GM21619 (cell line): Measurements from ENCODE around the gene RANBP2.
"Not testable (repeated sequence)": the region's sequence is repeated elsewhere in the genome, so short reads cannot be mapped to it uniquely, and the experiment has no call there.

Experiments
- ATAC-seq: cut with Tn5 transposase; IDR thresholded peaks from one replicate; pipeline ENCODE4 v1.9.1; 2021; ENCODE audit not compliant: unreplicated experiment

The RANBP2 gene

DNA sequence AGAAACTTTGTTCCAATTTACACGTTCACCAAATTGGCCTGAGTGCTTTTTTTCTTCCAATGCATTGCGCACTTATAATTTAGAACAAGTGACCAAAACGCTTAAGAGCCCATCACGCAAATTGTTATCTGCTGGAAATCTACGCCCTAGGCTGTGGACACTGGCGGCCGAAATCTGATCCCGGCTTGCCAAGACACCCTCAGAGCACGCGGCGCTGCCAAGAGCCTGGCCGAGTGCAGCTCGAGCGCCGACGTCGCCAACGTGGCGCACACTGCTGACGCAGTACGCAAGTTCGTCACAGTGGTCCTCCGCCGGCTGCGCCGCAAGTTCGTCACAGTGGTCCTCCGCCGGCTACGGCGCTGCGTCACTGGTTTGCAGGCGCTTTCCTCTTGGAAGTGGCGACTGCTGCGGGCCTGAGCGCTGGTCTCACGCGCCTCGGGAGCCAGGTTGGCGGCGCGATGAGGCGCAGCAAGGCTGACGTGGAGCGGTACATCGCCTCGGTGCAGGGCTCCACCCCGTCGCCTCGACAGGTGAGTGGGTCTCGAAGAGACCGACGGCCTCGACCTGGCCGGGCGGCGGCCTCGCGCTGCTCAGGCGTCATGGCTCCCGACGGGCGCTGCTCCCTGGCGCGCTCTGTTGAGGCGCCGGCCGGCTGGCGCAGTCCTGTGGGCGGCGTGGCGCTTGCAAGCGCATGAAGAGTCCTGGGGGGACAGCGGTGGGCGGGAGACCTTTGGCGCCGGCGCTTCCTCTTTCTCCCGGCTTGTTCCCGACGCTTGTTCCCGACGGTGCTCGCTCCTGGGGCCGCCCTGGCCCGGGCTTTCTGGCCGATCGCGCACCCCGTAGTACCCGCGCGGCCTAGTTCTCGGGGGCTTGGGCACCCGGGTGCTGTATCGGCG, at the start of gene RANBP2:
RANBP2 (plus strand) TSS at position 334 of the 896 bp plus-strand sequence; CDS start at position 459, 125 bp downstream.
- peak; percentile 99 for ATAC-seq

DNA sequence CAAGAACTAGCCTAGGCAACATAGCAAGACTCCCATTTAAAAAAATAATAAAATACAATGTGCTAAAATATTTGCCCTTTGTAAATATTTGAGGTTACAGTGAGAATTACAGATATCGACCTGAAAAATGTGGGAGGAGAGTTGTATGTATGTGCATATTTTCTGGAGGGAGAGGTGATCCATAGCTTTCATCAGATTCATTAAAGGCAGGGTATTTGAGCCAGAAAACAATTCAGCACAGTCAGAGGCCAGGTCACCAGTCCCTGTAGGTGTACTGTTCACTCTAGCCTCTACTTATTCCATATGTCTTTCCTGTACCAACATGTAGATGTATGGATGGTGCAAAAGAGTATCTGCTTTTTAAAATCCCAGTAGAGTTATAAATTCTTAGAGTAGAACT, 49.0 kb upstream of the RANBP2 start:
- ATAC-seq, result not testable (repeated sequence)

DNA sequence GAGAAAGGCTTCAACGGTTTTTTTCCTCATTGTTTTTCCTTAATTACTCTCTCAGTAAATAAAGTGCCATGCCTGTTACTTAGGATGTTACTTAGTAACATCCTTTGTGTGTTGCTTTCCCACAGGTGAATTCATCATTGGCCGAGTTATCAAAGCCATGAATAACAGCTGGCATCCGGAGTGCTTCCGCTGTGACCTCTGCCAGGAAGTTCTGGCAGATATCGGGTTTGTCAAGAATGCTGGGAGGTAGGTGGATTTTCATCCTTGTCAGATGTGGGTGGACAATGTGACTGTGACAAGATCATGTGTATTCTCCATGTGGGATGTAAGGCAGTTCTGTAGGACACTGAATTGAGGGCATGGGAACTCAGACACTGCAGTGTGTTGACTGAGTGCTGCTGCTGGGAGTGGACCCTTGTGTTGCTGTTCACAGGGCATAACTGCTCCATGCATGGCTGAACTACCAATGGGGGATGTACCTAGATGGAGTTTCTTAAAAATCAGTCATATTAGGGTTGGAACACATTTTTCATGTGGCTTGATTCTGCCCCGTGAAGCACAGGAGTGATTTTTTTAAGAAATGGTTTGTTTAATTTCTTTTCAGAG, 47.0 kb upstream of the RANBP2 start:
- not testable (repeated sequence) for ATAC-seq

DNA sequence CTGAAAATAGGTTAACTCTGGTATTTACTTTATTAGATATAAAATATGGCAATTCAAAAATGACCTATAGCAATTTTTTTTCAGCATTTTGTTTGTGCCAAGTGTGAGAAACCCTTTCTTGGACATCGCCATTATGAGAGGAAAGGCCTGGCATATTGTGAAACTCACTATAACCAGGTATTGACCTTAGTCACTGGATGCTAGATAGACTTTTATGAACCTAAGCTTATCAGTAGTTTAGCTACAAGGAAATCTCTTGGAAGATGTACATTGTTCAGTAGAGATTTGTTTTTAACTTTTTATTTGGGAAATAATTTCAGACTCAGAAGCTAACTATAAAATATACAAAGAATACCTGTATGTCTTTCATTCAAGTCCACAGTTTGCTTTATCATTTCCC, 42.8 kb upstream of the RANBP2 start:
- ATAC-seq, result not testable (repeated sequence)

DNA sequence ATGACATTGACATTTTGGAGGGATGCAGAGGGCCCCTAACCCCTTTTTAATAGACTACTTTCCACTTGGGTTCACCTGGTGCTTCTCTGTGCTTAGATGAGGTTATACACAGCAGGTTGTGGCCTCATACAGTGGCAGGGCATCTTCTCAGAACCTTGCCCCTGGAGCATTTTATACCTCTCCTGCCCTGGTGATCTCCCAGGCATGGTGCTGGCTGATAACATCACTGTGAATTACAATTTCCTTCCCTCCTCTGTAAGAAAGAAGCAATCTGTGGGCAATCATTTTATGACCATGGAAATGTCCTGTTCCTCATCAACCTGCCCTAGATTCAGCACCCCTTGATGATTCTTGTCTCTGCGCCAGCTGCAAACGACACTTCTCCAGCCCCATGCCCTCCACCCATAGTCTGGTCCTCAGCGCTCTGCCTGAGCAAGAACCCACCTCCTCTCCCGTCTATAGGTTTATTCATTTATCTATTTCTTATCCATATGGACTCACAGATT, 42.0 kb upstream of the RANBP2 start:
- ATAC-seq, result not testable (repeated sequence)

DNA sequence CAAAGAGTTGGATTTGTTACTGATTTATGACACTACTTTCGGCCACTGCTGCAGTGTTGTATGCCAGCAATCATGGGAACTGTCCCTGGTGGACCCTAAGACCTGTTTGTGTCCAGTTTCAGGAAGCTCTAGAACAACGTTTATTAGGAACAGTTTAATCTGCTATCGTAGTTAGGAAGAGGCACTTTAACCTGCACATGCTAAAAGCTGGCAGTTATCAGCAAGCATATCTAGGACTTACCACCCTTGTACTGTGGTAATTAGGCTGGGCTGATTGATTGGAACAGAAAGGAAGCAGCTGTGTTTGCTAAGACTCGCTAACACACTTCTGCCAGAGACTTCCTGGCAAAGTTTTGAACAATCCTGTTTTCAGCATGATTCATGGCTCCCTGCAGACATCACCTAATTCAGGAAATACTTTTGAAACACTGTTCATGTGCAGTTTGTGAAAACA, 41.1 kb upstream of the RANBP2 start:
- not testable (repeated sequence) for ATAC-seq

DNA sequence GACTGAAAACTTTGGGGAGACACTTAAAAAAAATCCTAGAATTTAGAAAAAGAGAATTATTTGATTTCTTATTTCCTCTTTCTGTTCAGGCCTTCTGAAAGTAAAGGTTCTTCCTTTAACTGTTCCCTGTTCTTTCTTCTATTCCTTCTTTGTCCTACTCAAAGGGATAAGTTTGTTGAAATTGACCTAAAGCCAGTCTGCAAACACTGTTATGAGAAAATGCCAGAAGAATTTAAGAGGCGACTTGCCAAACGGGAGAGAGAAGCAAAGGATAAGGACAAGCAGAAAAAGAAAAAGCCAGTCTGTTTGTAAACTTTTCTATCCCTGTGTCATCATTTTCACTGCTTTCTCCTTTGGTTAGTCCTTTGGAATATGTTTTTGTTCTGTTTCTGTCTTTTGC, 38.5 kb upstream of the RANBP2 start:
- ATAC-seq, result not testable (repeated sequence)

DNA sequence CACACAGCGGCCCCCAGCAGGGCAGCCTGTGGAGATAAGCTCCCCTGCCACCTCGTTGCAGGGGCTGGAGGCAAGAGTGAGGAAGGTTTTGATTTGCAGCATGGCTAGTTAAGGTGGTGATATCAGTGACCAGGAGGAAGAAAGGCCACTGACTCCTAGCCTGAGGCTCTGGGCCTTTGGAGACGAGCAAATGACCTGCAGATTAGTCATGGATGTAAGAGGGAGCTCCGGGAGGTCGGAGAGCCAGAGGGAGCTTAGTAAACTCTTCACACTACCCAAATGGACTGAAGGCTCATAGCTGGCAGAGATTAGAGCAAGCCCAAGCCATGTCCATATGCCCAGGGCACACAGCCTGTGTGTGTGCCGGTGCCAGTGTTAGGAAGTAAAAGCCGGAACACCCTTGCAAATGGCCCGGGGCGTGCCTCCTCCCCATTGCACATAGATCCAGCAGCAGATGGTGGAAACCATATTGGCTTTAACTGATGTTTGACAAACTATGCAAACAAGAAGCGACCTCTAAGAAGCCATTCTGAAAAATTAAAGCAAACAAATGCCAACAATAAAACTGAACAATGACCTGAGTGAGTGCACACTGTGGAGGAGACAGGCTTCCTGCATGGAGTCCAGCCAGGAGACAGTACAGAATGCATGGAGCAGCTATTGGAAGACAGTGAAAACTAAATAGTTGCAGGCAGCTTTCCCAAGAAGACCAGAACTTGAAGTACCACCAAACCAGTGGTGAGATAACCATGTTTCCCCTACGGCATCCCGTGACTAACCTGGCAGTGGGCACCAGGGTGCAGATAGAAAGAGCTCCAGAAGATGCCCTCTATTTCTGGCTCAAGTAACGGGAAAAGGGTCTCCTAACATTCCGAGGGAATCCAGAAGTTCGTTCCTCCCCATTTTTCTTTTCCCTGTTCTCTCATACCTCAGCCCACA, 30.2 kb upstream of the RANBP2 start:
- ATAC-seq, result not testable (repeated sequence)

DNA sequence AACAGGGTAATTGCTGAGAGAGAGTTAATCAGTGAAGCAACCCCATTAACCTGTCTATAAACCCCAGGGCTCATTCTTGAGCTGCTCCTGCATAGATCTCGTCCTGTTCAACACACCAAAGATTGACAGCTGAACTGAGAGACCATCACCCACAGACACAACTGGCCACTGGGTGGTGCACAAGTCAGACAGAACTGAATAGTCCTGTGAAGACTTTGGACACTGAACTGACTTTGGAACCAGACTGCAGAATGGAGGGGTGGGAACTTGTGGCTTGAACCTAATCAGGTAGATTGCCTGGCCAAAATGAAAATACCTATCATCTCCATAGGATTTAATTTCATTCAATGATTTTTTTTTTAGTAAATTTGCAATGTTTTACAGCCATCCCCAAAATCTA, 29.3 kb upstream of the RANBP2 start:
- peak; percentile 89 for ATAC-seq

DNA sequence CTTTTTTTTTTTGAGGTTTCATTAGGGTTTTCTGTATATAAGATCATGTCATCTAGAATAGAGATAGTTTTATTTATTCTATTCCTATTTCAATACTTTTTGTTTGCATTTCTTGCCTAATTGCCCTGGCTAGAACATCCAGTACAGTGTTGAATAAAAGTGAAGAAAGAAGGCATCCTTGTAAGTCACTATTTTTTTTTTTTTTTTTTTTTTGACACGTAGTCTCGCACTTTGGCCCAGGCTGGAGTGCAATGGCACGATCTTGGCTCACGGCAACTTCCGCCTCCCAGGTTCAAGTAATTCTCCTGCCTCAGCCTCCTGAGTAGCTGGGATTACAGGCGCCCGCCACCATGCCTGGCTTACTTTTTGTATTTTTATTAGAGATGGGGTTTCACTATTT, 27.8 kb upstream of the RANBP2 start:
- no peak for ATAC-seq

DNA sequence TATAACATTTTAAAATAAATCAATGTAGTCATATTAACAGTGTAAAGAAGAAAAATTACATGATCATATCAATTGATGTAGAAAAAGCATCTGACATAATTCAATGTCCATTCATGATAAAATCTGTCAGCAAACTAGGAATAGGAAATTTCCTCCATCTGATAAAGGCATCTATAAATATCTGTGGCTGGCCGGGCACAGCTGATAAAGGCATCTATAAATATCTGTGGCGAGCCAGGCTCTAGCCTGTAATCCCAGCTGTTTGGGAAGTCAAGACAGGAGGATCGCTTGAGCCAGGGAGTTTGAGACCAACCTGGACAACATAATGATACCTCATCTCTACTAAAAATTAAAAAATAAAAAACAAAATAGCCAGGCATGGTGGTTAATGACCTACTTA, 18.1 kb upstream of the RANBP2 start:
- no peak for ATAC-seq

DNA sequence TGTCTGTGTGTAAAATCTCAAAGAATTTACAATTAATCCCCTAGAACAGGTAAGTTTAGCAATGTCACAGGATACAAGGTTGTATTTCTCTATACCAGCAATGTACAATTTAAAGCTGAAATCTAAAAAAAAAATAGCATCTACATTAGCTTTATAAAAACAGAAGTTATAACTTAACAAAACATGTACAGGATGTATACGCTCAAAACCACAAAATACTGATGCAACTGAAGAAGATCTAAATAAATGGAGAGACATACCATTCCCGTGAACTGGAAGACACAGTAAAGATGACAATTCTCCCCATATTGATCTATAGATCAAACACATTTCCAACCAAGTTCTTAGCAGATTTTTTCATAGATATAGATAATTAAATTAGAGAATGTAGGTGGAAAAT, 17.5 kb upstream of the RANBP2 start:
- ATAC-seq, result no peak

DNA sequence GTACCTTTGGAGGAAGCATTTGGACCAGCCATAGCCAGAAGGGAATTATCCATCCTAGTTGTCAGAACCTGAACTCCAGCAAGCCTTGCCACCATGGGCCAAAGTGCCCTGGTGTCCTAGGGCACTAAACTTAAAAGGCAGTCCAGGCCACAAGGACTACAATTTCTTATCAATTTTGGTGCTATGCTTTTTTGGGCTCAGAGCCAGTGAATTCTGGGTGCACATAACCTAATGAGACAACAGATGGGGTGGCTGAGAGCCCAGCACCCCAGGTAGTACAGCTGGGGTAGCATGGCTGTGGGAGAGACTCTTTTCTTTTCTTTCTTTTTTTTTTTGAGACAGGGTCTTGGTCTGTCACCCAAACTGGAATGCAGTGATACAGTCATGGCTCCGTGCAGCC, 14.4 kb upstream of the RANBP2 start:
- no peak for ATAC-seq

DNA sequence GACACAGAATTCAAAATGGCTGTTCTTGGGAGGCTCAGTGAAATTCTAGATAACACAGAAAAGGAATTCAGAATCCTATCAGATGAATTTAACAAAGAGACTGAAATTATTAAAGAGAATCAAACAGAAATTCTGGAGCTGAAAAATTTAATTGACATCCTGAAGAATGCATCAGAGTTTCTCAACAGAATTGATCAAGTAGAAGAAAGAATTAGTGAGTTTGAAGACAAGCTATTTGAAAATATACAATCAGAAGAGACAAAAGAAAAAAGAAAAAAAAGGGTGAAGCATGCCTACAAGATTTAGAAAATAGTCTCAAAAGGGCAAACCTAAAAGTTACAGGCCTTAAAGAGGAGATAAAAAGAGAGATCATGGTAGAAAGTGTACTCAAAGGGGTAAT, 12.0 kb upstream of the RANBP2 start:
- ATAC-seq, result no peak

DNA sequence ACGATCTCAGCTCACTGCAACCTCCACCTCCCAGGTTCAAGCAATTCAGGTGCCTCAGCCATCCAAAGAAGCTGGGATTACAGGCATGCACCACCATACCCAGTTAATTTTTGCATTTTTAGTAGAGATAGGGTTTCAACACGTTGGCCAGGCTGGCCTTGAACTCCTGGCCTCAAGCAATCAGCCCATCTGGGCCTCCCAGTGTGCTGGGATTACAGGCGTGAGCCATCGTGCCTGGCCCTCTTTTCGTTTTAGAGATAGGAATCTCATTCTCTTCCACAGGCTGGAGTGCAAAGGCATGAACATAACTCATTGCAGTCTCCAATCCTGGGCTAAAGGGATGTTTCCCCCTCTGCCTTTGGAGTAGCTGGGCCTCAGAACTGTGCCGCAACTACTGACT, 2.3 kb upstream of the RANBP2 start:
- ATAC-seq, result not testable (repeated sequence)

DNA sequence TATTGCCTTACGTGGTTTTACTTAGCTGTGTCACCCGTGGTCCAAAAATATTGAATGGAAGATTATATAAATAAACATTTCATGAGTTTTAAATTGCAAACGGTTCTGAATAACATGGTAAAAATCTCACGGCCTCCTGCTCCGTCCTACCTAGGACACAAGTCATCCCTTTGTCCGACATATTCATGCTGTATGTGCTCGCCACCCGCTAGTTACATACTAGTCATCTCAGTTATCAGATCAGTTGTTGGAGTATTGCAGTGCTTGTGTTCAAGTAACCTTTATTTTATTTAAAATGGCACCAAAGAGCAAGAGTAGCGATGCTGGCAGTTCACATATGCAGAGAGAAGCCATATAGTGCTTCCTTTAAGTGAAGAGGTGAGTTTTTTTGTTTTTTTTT, 6.8 kb downstream of the RANBP2 start:
- not testable (repeated sequence) for ATAC-seq

DNA sequence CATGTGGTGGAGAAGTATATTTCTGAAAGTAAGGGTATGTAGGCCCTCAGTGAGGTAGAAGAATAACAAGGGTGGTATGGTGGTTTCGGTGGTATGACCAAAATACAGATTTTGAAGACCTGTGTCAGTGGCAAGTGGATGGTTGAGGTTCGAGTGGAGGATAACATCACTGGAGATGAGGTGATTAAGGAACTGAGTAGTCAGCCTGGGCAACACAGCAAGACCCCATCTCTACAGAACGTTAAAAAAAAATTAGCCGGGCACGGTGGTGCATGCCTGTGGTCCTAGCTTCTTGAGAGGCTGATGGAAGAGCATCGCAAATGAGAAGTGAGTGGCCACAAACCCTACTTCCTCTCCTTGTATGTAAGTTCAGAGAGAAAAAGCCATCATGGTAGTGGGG, 15.4 kb downstream of the RANBP2 start:
- not testable (repeated sequence) for ATAC-seq

DNA sequence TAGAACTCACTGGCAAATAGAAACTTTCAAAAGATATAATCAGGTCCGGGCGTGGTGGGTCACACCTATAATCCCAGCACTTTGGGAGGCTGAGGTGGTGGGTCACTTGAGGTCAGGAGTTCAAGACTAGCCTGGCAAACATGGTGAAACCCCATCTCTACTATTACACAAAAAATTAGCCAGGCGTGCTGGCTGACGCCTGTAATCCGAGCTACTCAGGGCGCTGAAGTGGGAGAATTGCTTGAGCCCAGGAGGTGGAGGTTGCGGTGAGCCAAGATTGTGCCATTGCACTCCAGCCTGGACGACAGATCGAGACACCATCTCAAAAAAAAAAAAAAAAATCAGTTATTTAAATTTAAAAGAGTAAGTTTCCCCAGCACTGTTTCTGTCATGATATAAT, 38.7 kb downstream of the RANBP2 start:
- not testable (repeated sequence) for ATAC-seq

DNA sequence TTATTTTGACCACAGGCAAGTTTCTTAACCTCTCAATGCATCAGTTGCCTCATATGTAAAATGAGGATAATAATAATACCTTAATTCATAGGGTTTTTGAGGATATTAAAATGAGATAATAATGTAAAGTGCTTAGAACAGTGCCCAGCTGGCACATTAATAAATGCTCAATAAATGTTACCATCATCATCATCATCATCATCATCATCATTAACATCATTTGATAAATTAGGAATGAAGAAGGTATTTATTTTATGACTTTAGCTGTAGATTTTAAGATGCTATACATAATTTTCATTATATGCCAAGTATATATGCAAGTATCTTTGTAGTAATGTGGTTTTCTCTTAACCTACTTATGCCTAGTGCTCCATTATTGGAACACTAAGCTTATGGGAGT, 43.3 kb downstream of the RANBP2 start:
- ATAC-seq, result not testable (repeated sequence)

DNA sequence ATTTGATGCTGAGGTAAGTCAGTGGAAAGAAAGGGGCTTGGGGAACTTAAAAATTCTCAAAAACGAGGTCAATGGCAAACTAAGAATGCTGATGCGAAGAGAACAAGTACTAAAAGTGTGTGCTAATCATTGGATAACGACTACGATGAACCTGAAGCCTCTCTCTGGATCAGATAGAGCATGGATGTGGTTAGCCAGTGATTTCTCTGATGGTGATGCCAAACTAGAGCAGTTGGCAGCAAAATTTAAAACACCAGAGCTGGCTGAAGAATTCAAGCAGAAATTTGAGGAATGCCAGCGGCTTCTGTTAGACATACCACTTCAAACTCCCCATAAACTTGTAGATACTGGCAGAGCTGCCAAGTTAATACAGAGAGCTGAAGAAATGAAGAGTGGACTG, 47.4 kb downstream of the RANBP2 start:
- ATAC-seq, result not testable (repeated sequence)

DNA sequence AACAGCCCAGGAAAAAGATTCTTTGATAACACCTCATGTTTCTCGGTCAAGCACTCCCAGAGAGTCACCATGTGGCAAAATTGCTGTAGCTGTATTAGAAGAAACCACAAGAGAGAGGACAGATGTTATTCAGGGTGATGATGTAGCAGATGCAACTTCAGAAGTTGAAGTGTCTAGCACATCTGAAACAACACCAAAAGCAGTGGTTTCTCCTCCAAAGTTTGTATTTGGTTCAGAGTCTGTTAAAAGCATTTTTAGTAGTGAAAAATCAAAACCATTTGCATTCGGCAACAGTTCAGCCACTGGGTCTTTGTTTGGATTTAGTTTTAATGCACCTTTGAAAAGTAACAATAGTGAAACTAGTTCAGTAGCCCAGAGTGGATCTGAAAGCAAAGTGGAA, 48.6 kb downstream of the RANBP2 start:
- ATAC-seq, result not testable (repeated sequence)
